Heart left ventricle (tissue), 13 donors: ENCODE measurements around the gene TMEM204.

ENCODE experiments used
- CTCF ChIP-seq, 12 donors: fragments of 200-600 bp; sonication (generic) in 4 of 12; IDR thresholded peaks; one replicate each; pipeline versions ENCODE4 v1.5.0 to v1.8.0; 2018 to 2022; ENCODE audit warnings: antibody characterized with exemption in 12 of 12, mild to moderate bottlenecking in 5 of 12
- POLR2A ChIP-seq, 2 donors: fragments of 450-650 bp; IDR thresholded peaks; one replicate each; pipeline ENCODE4 v1.6.1; 2017; ENCODE audit warnings: antibody characterized with exemption in 2 of 2, mild to moderate bottlenecking in 2 of 2, moderate library complexity in 2 of 2
- donor health status: ischemic (EF 13 %, LVEDD 7.1; RV severe dilation, severe dysfunction).
- donor health status: DM: no; HTN: yes; CAD: no.
- donor health status: DM: no; HTN: no; CAD: no.
- donor health status: ischemic (EF 25% LVEDD 6.9; RV normal size, moderate dysfunction).
- donor health status: ischemic (EF 25% LVEDD 5.7; RV mildly dilated, moderate dysfunction).
- donor health status: ischemic (EF 35%, LVEDD 5.7; RV mildly dilated, moderate dysfunction).
- donor health status: nonischemic (EF 11% LVEDD 7.7; RV severe dilation, severe dysfunction).
- donor health status: DM: yes; HTN: yes; CAD: no.
- donor health status: PGD.
- donor health status: ischemic (EF 29% LVEDD 5.4; RV normal size, mild dysfunction).
- donor health status: nonischemic (EF 23%, LVEDD 6.1; RV moderate dilation, normal function).

GRCh38 chr16:1601031-1601430, 67.6 kb downstream of the TMEM204 start:
- no peak for TF ChIP-seq CTCF (IDR thresholded peaks at IDR 0.05)
- TF ChIP-seq POLR2A (IDR thresholded peaks at IDR 0.05), result no peak
